ACHN (cell line): ENCODE data around the gene NUP85.
"Not testable (repeated sequence)": the region's sequence is repeated elsewhere in the genome, so short reads cannot be mapped to it uniquely, and the experiment has no call there.

ENCODE experiments used
- DNase-seq: peaks from one replicate; pipeline ENCODE4 v3.0.0-alpha.2; 2015
- in situ Hi-C: cut with HindIII; loops from 2 replicates; pipeline ENCODE4 v1.10.0; 2017; ENCODE audit warnings: low sequenced_read_pairs, low pct_ligation_motif_present, low pct_unique_long_range_greater_than_20kb

NUP85 gene

DNA sequence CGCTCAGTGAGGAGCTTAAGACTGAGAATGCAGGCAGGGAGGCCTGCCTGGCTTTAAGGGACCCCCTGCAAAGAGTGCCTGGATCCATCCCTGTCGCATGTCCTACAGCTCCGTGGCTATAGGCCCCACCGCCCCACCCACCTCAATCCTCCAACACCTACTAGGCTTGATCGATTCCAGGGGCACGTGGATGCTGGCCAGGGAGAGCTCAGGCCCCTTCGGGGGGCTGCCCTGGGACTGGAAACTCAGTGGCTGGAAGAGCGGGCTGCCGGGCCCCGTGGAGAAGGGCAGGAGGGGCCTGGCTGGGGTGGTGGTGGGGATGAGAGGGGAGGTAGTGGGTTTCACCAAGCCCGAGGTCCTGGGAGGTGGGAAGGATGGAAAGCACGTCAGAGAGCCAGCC lies 33.7 kb downstream of the NUP85 start:
- DNase-seq: no peak
- in situ Hi-C loops: no loop called here

DNA sequence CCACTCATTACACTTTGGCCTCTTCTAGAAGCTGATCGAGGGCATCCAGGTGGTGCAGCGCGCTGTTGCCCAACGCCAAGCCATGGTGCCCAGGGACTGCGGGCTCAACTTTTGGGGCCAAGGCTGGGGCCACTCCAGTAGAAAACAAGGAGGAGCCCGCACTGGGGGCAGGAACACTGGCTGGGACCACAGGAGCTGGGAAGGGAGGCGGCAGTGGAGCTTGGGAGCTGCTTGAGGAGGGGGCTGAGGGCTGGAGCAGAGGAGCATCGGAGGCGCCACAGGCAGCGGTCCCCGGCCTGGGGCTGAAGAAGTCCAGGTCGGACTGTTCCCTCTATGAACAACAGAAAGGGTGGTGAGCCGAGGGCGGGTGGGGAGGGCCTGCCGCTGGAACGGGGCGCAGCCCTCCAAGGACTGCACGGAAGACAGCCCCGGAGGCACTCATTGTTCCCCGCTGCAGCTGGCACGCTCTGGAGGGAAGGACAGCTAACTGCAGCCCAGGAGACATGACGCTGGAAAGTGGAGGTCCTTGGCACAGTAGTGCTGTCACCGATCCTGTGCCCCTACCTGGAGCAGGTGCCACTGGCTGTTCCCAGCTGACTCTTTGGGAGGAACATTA lies 34.4 kb downstream of the NUP85 start:
- in situ Hi-C loops: no loop called here
- no peak for DNase-seq

DNA sequence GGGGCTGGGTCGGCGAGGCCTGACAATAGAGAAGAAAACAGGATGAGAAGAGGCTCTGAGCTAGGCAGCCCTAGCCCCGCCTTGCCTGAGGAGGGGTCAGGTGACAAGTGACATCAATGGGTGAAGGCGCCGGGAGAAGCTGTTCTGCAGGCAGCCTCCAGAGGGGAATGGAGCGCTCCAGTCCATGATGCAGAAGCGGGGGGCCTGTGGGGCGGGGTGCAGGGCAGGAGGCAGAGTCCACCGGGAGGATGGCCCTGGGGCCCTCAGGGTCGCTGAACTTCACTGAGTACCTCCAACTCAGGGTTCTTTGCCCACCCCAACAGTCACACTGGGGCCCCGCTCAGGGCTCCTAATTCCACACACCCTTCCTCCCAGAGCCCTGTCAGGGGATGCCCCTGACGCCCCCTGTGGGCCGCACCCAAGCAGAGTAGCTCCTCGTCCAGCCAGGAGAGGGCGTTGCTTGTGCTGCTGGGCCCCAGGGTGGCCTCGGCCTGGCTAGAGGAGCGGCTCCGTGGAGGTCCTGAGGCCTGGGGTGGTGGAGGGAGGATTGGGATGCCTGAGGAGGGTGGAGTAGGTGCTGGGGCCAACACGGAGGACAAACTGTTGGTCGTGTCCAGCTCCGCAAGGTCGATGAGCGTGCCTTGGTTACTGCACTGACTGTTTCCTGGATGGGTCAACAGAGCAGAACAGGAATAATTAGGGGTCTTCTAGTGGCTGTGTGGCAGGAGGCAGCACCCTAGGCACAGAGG lies 35.1 kb downstream of the NUP85 start:
- in situ Hi-C loops: no loop called here
- DNase-seq: peak; percentile 59

DNA sequence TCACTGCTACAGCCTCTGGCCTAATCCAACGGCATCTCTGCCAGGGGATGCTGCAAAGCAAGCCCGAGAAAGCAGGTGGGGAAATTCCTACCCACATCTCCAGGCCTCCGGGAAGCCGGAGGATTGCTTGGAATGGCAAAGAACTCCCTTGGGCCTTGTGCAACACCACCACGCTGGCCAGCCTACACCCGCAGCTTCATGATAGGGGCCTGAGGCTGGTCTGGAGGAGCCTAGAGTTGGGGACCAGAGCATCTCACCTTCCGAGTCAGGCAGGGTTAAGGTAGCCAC lies 35.6 kb downstream of the NUP85 start:
- in situ Hi-C loops: no loop called here
- no peak for DNase-seq

DNA sequence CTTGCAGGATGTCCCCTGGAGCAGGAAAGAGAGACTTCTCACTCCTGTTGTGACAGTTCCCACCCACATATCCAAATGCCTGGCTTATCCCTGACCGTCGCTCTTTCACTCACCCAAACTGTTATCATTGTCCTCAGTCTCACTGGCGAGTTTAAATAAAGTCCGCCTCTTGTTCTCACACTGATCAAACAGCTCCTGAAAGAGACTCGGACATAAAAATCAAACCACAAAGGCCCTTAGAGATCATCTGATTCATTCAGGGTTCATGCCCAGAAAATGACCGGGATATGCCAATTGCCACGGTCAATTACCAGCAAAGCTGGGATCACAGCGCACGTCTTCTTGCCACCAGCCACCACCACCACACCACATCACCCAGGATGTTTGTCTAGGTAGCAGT lies 36.0 kb downstream of the NUP85 start:
- in situ Hi-C loops: no loop called here
- DNase-seq: no peak

DNA sequence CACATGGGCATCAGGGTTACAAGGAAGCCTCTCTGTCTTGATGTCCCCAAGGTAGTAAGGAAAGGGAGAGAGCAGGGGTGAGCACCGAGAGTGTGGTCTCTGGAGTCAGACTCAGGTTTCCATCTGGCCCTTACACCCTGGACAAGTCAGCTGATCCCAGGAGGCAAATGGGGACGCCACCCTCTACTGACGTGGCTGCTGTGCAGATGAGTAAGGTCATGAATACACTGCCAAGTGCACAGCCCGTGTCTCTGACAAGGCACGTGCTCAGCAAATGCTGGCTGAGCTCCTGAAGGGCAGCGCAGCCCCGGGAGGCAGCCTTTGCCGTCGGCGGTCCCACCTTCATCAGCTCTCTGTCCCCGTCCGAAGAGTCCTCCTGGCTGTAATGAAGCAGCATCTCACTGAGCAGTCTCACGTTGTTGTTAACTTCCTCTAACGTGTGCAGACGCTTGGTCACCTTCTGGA lies 36.5 kb downstream of the NUP85 start:
- DNase-seq: no peak
- in situ Hi-C loops: no loop called here

DNA sequence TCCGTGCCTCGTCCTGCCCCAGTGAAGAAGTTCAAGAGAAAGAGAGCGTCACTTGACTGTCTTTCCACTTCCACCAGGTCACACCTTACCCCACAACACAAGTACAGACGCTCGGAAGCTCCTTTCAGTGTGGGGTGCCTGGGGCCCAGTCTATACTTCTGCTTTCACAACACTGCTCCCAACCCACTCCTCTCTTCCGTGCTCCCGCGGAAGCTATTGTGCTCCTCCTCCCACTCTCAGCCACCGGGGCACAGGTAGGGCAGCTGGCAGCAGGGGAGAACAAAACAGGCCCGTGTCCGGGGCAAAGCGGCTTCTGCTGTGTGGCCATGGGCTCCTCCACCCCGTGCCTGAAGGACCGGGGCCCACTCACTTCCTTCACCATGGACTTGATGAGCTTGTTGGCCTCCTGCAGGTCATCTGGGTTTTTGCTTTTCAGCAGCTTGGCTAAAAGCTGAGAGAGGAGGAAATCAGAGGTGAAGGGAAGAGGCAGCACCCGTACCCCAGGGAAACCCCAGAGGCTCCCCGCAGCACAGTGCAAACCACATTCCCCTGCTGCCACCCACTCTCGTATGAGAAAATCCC lies 37.1 kb downstream of the NUP85 start:
- no peak for DNase-seq
- in situ Hi-C loops: no loop called here

DNA sequence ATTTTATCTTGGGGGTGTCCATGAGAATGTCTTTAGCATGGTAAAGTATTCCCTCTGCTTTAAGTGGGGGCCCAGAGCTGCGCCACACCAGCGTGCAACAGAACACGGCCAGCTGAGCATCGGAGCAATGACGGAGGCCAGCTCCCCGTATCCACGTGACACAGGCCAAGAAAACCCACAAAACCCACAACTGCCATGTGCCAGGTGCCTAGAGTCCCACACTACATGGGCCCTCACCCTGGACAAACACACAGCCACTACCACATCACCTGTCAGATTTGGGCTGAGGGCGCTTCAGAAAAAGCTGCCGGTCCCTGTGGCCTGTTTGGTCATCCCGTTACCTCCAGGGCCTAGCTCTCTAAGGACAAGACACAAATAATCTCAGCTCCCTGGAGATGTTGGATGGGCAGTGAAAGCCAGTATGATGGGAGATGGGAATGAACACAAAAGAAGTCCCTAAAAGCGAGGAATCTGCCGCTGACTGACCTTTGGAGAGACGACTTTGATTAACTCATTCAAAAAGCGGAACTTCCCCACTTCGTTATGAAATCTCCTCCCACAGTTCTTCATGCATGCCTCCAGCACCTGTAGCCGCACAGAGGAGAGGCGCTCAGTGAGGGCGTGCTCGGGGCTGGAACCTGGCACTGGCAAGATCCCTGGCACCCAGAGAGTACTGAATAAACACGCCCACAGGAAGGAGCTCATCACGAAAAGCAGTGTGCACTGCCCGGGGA lies 38.8 kb downstream of the NUP85 start:
- in situ Hi-C loops: no loop called here
- DNase-seq: no peak

DNA sequence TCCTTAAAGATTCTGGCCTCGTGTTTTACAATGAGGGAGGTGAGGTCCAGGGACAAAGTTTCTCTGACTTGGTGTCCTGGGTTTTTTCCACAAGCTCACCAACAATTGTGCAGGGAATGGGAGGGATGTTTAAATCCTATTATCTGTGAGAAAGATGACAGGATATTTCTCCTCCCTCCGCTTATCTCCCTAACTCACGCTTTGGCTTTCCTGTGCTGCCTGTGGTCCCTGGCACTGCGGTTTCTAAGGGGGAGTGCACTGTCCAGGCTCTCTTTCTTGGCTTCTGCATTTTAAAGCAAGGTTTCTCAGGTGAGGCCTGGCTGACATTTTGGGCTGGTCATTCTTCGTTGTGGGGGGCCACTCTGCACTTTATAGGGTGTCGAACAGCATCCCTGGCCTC lies 39.5 kb downstream of the NUP85 start:
- in situ Hi-C loops: no loop called here
- DNase-seq: no peak

DNA sequence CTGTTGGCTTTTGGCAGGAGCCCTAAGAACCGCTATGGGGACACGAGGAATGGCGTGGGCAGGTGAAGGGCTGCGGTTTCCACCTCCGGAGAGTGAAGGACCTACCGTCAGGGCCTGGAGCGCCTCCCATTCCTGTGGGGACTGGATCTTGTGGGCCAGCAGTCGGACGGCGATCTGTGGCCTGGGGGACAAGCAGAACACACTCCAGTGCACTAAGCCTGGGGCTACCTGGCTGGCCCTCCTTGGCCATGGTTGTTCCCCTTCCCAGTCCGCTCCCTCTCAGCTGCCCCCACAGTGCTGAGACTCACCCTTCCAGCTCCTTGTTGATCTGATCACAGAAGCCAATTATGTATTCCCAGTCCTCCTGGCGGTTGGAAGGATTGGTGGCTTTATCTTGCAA lies 40.9 kb downstream of the NUP85 start:
- DNase-seq: no peak
- in situ Hi-C loops: no loop called here

DNA sequence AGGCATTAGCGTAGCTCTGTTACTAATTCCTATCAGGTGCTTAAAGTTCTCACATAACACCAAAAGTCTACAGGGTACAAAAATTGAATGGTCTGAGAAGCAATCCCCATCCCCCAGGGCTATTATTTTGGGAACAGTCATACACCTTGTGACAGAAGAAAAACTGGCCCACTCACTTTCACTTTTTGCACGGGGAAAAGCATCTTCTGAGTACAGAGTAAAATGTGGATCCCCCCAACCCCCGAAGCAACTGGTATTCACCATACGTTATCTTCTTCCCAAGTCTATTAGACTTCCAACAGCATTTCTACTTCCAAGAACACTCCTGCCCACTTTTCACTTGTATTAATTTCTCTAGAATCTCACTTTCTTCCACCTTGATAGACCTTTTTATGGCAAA lies 44.1 kb downstream of the NUP85 start:
- in situ Hi-C loops: no loop called here
- DNase-seq: no peak

DNA sequence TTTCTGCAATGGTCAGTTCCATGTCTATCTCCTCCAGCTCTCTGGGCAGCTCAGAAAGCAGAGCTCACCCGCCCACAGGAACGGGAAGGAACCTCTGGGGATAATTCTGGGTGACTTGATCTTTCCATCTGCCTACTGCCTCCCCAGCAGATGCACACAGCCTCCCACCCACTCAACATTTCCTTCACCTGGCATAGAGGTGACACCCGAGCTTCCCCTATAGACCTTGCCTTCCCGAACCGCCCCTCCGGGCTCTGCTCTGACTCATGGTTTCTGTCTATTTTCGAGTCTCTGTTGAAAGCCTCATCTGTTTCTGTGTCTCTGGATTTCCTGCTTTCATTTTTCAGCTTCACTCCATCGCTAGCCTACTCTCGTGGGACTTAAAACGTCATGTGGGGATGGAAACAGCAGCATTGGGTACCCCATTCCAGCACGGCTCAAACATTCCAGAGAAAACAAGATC lies 44.6 kb downstream of the NUP85 start:
- no peak for DNase-seq
- in situ Hi-C loops: no loop called here

DNA sequence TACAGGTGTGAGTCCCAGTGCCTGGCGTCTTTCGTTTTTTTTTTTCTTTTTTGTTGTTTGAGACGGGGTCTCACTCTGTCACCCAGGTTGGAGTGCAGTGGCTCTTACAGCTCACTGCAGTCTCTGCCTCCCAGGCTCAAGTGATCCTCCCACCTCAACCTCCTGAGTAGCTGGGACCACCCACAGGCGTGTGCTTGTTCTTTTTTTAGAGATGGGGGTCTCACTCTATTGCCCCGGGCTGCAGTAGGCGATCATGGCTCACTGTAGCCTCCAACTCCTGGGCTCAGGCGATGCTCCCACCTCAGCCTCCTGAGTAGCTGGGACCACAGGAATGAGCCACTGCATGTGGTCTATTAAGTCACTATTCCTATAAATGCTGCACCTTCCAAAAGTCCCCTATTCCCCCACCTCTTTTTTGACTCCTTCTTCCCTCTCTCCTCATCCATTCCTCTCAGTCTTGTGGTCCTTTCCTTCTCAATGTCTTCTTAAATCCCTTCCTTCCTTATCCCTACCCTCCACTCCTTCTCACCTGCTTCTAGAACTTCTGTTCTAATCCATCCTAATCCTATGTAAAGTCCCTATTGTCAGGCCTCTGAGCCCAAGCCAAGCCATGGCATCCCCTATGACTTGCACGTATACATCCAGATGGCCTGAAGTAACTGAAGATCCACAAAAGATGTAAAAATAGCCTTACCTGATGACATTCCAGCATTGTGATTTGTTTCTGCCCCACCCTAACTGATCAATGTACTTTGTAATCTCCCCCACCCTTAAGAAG lies 46.7 kb downstream of the NUP85 start:
- no peak for DNase-seq
- in situ Hi-C loops: no loop called here

DNA sequence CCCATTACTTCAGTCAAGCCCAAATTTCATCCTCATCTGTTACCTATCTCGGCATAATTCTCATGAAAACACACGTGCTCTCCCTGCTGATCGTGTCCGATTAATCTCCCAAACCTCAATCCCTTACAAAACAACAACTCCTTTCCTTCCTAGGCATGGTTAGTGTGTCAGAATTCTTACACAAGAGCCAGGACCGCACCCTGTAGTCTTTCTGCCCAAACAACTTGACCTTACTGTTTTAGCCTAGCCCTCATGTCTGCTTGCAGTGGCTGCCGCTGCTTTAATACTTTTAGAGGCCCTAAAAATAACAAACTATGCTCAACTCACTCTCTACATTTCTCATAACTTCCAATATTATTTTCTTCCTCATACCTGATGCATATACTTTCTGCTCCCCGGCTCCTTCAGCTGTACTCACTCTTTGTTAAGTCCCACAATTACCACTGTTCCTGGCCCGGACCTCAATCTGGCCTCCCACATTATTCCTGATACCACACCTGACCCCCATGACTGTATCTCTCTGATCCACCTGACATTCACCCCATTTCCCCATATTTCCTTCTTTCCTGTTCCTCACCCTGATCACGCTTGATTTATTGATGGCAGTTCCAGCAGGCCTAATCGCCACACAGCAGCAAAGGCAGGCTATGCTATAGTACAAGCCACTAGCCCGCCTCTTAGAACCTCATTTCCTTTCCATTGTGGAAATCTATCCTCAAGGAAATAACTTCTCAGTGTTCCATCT lies 50.6 kb downstream of the NUP85 start:
- in situ Hi-C loops, DNase-seq: not testable (repeated sequence)

DNA sequence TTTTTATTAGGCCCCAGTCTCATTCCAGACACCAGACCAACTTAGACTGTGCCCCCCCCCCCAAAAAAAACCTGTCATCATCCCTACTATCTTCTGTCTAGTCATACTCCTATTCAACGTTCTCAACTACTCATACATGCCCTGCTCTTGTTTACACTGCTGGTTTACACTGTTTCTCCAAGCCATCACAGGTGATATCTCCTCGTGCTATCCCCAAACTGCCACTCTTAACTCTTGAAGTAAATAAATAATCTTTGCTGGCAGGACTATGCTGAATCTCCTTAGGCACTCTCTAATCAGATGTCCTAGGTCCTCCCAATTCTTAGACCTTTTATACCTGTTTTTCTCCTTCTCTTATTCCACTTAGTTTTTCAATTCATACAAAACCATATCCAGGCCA lies 51.7 kb downstream of the NUP85 start:
- DNase-seq, in situ Hi-C loops: not testable (repeated sequence)

DNA sequence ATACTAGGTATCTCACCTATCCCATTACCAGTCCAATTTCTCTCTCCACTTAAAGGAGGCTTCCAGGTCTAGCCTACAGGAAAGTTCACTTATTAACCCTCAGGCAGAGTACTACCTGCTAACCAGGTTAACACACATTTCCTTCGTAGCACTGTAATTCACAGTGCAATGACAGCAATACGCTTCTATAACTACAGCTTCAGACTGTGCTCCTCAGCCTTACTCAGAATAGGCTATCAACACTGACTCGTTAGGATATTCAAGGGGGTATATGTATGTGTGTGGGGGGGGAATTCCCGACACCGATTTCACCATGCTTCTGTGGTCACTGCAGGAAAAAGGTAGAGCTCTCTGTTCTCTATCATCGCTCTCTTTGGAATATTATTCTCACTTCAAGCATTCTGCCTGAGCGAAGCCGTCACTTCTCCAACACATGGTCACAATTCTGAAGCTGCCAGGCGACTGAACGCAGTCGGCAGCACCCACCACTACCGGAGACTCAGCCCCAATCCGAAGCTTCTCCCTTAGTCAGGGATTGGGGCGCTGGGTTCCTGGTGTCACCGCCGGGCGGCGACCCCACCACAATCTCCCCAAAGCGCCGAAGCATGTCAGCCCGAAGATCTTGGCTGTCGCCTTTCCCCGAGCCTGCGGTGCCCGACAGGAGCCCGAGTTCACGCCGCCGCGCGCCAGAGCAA lies 55.3 kb downstream of the NUP85 start:
- no peak for DNase-seq
- in situ Hi-C loops: no loop called here

DNA sequence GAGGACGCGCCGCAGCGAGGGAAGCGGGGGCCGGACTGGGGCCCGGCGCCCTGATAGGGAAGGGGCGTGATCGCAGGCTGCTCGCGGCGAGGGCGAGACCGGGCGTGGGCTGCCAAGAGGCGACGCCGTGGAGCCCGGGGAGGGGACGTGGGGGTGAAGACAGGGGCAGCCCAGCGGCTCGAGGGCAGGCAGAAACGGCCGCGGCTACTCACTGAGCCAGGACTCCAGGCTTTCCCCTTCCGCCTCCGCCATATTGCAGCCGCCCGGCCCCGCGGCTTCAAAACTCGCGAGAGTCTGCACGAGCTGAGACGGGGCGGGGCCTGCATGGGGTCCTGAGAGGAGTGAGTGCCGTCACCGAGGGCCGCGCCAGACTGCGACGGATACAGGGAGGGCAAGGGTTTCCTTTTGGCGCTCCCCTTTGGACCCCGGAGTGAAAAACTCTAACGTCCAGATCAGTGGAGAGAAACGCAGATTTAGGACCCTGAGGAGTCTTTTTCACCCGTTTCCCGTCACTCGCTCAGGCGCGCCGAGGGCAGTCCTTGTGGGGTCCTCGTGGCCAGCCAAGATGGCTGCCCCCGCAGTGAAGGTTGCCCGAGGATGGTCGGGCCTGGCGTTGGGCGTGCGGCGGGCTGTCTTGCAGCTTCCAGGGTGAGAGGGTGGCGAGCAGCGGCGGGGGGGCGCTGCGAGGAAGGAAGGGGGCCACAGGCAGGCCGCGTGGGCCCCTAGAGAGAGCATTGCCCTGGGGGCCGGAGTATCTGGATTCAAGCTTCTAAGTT lies 56.0 kb downstream of the NUP85 start, which contains the start of the genes GGA3 and MRPS7:
TSS of gene GGA3 (minus strand) at position 271 of the 776 bp plus-strand sequence. CDS start at position 252, 19 bp downstream.
TSS of gene MRPS7 (plus strand) at position 544 of the 776 bp plus-strand sequence. CDS start at position 566, 22 bp downstream.
- in situ Hi-C loops: no loop called here
- DNase-seq: peak; percentile 96
